Muscle layer of duodenum (tissue), 2 donors: ENCODE results near the gene RASSF6.

Experiments used
- H3K27ac ChIP-seq: one replicate; pipeline ENCODE4 v1.7.0; 2013; ENCODE audit warnings: mild to moderate bottlenecking, low read length
- H3K27me3 ChIP-seq: one replicate; pipeline ENCODE4 v1.7.0; 2013; ENCODE audit warnings: low read depth, mild to moderate bottlenecking, control low read depth, low read length
- H3K36me3 ChIP-seq, 2 donors: one replicate each; pipeline ENCODE4 v1.7.0; 2013; ENCODE audit warnings: low read length in 2 of 2, control low read depth in 1 of 2, mild to moderate bottlenecking in 1 of 2; ENCODE audit not compliant: insufficient read depth in 2 of 2, control insufficient read depth in 1 of 2
- H3K4me1 ChIP-seq, 2 donors: one replicate each; pipeline ENCODE4 v1.7.0; 2013; ENCODE audit warnings: low read length in 2 of 2, mild to moderate bottlenecking in 2 of 2, control low read depth in 1 of 2, moderate library complexity in 1 of 2; ENCODE audit not compliant: insufficient read depth in 2 of 2, control insufficient read depth in 1 of 2
- H3K4me3 ChIP-seq, 2 donors: one replicate each; pipeline ENCODE4 v1.7.0; 2013; ENCODE audit warnings: low read length in 2 of 2, low read depth in 1 of 2, mild to moderate bottlenecking in 1 of 2
- H3K9me3 ChIP-seq, 2 donors: one replicate each; pipeline ENCODE4 v1.7.0; 2013; ENCODE audit warnings: low read length in 2 of 2, control low read depth in 1 of 2, mild to moderate bottlenecking in 1 of 2; ENCODE audit not compliant: control insufficient read depth in 1 of 2
- donor health status: healthy.

RASSF6 gene

GRCh38 chr4:73523126-73523525 lies 97.1 kb downstream of the RASSF6 start:
- H3K4me3 ChIP-seq = no peak overlapping the region
- no peaks in the 10 kb centered on the region for H3K36me3 ChIP-seq
- no peaks in the 10 kb centered on the region for H3K27me3 ChIP-seq

More at GRCh38 chr4:73523126-73523525, 97.1 kb downstream of the RASSF6 start:
- no peaks in the 10 kb centered on the region for H3K4me1 ChIP-seq
- no peak overlapping the region for H3K27ac ChIP-seq
- no peaks in the 10 kb centered on the region for H3K9me3 ChIP-seq
